Activated naive CD4-positive, alpha-beta T cell treated with Interleukin-2 at 50 U/mL for 16 hours (primary cell): ENCODE results near the gene KLF2.
"Not testable (repeated sequence)": the region's sequence is repeated elsewhere in the genome, so short reads cannot be mapped to it uniquely, and the experiment has no call there.

Source experiments
- DNase-seq: peaks from one replicate; pipeline ENCODE4 v3.0.0-alpha.2; 2020

Gene KLF2

GRCh38 chr19:16324384-16325160 is at the start of gene KLF2:
KLF2 (plus strand) TSS chr19:16324826; CDS start chr19:16324924, 98 bp downstream.
- DNase-seq, result peak; percentile 84

- no peak for DNase-seq
These were observed 44.3 kb upstream of the KLF2 start for GRCh38 chr19:16280306-16280705.

GRCh38 chr19:16281743-16282142 is 42.9 kb upstream of the KLF2 start:
- DNase-seq, result no peak

GRCh38 chr19:16283210-16284061 is 41.2 kb upstream of the KLF2 start:
- peak; percentile 78 for DNase-seq

DNA sequence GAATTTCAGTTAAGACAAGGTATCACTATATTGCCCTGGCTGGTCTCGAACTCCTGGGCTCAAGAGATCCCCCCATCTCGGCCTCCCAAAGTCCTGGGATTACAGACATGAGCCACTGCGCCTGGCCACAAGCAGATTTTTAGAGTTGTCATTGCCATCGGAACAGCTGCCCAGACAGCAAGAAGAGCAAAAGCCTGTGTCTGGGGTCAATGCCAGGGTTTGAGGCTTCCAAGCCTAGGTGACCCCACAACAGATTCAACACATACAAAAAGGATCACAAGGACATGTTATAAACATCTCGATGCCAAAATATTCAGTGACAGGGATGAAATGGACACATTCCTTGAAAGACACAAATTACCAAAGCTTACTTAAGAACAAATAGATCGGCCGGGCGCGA is 40.1 kb upstream of the KLF2 start:
- no peak for DNase-seq

DNA sequence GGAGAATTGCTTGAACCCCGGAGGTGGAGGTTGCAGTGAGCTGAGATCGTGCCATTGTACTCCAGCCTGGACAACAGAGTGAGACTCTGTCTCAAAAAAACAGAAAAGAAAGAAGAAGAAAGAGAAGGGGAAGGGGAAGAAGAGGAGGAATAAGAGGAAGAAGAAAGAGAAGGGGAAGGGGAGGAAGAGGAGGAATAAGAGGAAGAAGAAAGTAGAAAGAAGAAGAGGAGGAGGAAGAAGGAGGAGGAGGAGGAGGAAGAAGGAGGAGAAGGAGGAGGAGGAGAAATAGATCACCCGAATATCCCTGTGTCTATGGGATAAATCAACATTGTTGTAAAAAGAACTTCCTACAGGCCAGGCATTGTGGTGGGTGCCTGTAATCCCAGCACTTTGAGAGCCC is 39.5 kb upstream of the KLF2 start:
- not testable (repeated sequence) for DNase-seq

GRCh38 chr19:16285769-16286498 is 38.7 kb upstream of the KLF2 start:
- DNase-seq, result no peak

GRCh38 chr19:16288544-16288943 is 36.1 kb upstream of the KLF2 start:
- DNase-seq, result no peak

- no peak for DNase-seq
These were observed 35.0 kb upstream of the KLF2 start for GRCh38 chr19:16289594-16289993.

- no peak for DNase-seq
These were observed 33.9 kb upstream of the KLF2 start for GRCh38 chr19:16290692-16291091.

DNA sequence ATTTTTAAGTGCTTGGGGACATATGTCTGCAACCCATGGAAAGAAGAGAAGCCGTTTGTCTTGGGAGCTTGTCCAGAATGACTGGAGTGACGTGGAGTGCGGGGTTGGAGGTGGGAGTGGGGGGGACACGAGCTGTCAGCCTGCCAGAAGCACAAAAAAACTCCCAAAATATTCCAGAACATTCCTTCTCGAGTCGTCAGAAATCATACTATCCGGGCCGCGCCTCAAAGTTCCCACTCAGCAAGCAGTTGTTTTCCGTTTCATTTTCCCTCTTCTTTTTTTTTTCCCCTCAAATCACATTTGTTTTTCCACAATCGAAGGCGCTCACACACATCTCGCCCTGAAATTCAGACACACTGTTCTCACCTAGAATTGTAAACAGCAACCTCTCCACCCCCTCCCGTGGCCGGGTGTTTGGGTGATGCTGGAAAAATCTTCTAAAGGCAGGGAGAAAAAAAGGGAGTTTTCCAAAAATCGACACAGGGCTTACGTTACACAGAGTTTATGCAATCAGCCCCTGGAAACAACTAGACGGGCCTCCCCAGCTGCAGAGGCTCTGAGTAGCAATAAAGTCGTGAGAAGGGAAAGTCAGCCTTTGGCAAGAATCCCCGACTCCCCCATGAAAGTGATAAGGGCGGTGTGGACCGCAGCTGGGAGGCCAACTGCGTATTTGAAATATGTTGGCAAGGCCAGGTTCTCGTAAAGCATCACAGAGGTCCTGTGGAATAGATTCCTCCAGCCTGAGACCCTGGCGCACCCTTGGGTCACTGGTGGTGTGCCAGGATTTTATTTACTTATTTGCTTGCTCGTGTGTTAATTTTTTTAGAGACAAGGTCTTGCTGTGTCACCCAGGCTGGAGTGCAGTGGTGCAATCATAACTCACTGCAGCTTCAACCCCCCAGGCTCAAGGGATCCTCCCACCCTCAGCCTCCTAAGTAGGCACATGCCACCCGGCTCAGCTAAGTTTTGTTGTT is 31.2 kb upstream of the KLF2 start:
- DNase-seq, result no peak

DNA sequence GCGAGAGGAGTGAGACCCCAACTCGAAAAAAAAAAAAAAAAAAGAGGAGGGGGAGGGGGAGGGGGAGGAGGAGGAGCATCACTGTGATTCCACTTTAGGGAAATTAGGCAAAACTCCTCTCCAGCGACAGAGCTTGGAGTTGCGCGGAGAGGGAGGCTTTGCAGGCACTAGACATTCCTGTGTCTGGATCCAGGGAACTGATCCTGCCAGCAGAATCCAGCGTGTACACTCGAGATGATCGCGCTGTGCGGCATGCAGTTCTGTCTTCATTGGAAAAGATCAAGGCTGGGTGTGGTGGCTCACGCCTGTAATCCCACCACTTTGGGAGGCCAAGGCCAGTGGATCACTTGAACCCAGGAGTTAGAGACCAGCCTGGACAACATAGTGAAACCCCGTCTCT is 29.6 kb upstream of the KLF2 start:
- no peak for DNase-seq

DNA sequence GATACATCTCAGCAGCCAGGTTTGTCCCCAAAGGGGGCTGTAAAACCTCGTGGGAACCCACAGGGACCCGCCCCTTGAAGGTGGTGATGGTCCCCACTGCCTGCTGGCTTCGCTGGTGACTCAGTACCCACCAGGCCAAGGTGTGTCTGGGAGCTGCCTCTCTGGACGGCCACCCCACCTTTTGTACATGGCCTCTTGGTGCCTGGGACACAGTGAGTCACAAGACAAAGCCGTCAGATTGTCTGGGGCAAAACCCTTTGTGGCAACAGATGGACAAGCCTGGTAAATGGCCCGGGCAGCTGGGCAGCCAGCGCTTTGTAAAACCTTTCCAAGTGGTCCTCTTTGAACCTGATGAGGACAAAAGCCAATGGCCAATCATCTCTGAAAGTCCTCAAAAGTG is 27.9 kb upstream of the KLF2 start:
- DNase-seq, result no peak

DNA sequence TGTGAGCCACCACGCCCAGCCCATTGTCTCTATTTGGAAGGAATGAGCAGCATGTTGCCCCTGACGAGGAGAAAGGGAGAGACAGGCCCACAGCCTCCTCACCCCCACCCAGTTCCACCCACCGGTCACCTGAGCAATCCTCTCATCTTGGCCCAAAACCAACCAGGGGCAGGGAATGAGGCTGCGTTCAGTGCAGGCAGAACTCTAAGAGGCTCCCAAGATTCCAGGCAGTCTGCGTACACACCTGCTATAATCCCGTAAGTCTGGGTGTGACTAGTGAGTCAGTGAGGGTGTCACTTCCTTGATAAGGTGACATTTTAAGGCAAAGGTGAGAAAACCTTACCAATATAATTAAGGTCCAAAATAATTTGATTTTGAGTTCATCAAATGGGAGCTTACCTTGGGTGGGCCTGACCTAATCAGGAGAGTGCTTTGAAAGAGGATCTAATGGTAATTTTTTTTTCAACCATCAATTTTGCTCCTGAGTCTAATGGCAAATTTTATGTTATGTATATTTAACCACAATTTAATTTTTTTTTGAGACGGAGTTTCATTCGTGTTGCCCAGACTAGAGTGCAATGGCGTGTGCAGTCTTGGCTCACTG is 26.9 kb upstream of the KLF2 start:
- no peak for DNase-seq

- no peak for DNase-seq
These were observed 26.3 kb upstream of the KLF2 start for GRCh38 chr19:16298334-16298733.

- DNase-seq, result no peak
These were observed 22.5 kb upstream of the KLF2 start for GRCh38 chr19:16301999-16302694.

- DNase-seq, result no peak
These were observed 20.9 kb upstream of the KLF2 start for GRCh38 chr19:16303755-16304154.

DNA sequence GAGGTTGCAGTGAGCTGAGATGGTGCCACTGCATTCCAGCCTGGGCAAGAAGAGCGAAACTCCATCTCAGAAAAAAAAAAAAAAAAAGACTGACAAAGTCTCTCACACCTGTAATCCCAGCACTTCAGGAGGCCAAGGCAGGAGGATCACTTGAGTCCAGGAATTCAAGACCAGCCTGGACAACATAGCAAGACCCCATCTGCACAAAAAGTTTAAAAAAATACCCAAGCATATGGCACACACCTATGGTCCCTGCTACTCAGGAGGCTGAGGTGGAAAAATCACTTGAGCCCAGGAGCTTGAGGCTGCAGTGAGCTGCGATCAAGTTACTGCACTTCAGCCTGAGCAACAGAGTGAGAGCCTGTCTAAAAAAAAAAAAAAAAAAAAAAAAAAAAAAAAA is 20.1 kb upstream of the KLF2 start:
- DNase-seq, result not testable (repeated sequence)

DNA sequence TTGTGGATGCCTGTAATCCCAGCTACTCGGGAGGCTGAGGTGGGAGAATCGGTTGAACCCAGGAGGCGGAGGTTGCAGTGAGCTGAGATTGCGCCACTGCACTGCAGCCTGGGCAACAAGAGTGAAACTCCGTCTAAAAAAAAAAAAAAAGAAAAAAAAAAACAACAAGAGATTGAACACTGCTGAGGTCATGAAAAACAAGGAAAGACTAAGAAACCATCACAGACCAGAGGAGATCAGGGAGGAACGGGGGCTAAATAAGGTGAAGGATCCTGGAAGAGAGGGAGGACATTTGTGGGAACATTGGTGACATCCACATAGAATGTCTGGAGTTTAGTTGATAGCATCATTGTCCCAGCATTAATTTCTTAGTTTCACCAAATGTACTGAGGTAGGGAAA is 19.6 kb upstream of the KLF2 start:
- not testable (repeated sequence) for DNase-seq

GRCh38 chr19:16306728-16307402 is 17.8 kb upstream of the KLF2 start:
- DNase-seq, result no peak

DNA sequence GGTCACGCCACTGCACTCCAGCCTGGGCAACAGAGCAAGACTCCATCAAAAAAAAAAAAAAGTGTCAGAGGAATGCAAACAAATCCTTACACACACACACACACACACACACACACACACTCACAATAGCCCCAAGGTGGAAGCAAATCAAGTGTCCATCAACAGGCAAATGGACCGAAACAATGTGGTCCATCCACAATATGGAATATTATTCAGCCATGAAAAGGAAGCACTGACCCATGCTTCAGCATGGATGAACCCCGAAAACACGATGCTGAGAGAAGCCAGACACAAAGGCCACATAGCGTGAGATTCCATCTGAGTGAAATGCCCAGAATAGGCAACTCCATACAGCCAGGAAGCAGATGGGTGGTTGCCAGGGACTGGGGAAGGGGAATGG is 16.5 kb upstream of the KLF2 start:
- DNase-seq, result no peak
